GM12872 (cell line): ENCODE measurements around the gene WT1.

Experiments used
- CTCF ChIP-seq: IDR thresholded peaks from 3 replicates; pipeline ENCODE4 v1.5.1; 2011; ENCODE audit warnings: low read depth, mild to moderate bottlenecking, low read length, moderate library complexity; ENCODE audit not compliant: insufficient read depth

Gene WT1

GRCh38 chr11:32421992-32422391 lies 13.3 kb downstream of the WT1 start:
- TF ChIP-seq CTCF, result no peak

GRCh38 chr11:32420937-32421901 lies 14.1 kb downstream of the WT1 start:
- no peak for TF ChIP-seq CTCF

GRCh38 chr11:32420139-32420538 lies 15.2 kb downstream of the WT1 start:
- no peak for TF ChIP-seq CTCF

GRCh38 chr11:32418836-32419235 lies 16.5 kb downstream of the WT1 start:
- TF ChIP-seq CTCF, result no peak

- no peak for TF ChIP-seq CTCF
These were observed 17.5 kb downstream of the WT1 start for GRCh38 chr11:32417806-32418205.

- TF ChIP-seq CTCF, result no peak
These were observed 19.0 kb downstream of the WT1 start for GRCh38 chr11:32416301-32416700.

- no peak for TF ChIP-seq CTCF
These were observed 20.4 kb downstream of the WT1 start for GRCh38 chr11:32414925-32415324.
